Femur (tissue), 1 donor: Measurements from ENCODE around the gene MYH7.
"Not testable (repeated sequence)": the region's sequence is repeated elsewhere in the genome, so short reads cannot be mapped to it uniquely, and the experiment has no call there.

ENCODE experiments used
- DNase-seq: peaks from one replicate; pipeline ENCODE4 v3.0.0-alpha.2; 2017

MYH7 gene

GRCh38 chr14:23406725-23407355, 28.6 kb downstream of the MYH7 start:
- no peak for DNase-seq

GRCh38 chr14:23406244-23406643, 29.2 kb downstream of the MYH7 start:
- DNase-seq = no peak

DNA sequence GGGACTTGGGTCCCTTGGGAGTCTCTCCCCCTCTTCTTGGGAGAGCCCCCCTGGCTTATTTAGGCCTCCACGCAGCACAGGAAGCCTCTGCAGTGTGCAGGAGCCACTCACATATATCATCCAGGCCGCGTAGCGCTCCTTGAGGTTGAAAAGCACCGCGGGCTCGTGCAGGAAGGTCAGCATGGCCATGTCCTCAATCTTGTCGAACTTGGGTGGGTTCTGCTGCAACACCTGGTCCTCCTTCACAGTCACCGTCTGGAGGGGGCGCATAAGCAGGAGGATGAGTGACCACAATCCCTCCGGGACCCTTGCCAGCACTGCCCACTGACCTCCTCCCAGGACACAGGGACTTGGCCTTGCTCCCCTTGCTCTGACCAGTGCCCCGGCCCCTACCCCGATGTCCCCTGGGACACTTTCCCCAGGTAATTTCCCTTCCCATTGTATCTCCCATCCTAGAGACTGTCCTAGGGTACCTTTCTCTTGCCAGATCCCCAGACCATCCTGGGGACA, 29.9 kb downstream of the MYH7 start:
- DNase-seq = no peak

- DNase-seq = no peak
Measured at GRCh38 chr14:23405096-23405495, 30.4 kb downstream of the MYH7 start.

DNA sequence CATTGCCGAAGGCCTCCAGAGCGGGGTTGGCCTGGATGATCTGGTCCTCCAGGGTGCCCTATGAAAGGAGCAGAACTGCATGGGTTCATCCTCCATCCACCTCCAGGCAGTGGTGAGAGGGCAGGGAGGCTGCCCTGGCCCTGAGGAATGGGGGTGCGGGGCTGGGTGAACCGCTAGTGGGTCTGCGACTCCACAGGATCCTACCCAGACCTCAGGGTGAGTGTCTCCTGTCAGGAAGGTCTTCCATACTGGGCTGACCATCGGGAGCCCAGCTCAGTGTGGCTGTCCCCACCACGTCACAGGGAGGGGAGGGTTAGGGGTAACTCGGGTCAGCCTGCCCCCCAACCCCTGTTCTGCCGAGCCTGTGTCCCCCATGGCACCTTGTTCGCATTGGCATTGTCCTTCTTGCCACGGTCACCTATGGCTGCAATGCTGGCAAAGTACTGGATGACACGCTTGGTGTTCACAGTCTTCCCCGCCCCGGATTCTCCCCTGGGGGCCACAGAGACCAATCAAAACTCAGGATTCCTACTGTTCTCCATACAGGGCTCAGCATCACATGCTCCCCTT, 31.0 kb downstream of the MYH7 start:
- no peak for DNase-seq

- no peak for DNase-seq
Measured at GRCh38 chr14:23403908-23404307, 31.6 kb downstream of the MYH7 start.

DNA sequence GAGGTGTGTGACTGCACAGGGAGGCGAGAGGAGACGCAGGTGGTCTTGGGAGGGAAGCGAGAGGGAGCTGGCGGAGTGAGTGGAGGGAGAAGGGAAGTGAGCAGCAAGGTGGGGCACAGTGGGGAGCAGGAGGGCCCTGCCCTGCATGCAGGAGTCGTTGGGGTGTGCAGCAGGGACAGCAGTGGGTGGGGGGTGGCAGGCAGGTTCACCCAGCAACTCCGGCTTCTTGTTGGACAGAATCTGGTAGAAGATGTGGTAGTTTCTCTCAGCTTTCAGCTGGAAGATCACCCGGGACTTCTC, 32.4 kb downstream of the MYH7 start:
- no peak for DNase-seq

DNA sequence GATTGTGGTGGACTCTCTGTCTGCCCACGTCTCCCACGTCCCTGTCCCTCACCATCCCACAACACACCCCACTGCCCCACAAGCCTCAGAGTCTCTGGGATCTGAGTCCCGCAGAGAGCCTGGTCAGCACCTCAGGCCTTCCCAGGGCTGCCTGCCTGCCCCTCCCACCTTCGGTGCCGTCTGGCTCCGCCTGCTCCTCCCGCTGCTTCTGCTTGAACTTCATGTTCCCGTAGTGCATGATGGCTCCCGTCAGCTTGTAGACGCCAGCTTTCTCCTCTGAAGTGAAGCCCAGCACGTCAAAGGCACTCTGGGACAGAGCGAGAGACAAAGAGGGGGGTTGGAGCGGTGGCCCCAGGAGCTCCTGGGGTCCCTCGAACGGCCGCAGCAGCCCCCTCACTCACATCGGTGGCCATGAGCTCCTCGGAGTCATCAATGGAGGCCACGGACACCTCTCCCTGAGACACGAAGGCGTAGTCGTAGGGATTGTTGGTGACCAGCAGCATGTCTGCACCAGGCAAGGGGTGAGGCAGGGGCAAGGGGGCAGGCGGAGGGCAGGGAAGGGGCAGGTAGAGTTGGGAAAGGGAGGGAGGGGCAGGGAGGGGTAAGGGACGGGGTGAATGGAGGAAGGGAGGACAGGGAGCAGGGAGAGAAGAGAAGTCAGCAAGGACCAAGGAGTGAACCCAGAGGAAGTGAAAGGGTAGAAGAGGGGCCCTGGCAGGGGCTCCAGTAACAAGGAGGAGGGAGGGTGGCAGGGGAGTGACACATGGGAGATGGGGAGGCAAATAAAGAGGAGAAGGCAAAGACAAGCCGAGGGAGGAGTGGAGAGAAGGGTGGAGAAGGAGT, 32.9 kb downstream of the MYH7 start:
- no peak for DNase-seq

GRCh38 chr14:23401291-23401690, 34.2 kb downstream of the MYH7 start:
- DNase-seq = no peak

DNA sequence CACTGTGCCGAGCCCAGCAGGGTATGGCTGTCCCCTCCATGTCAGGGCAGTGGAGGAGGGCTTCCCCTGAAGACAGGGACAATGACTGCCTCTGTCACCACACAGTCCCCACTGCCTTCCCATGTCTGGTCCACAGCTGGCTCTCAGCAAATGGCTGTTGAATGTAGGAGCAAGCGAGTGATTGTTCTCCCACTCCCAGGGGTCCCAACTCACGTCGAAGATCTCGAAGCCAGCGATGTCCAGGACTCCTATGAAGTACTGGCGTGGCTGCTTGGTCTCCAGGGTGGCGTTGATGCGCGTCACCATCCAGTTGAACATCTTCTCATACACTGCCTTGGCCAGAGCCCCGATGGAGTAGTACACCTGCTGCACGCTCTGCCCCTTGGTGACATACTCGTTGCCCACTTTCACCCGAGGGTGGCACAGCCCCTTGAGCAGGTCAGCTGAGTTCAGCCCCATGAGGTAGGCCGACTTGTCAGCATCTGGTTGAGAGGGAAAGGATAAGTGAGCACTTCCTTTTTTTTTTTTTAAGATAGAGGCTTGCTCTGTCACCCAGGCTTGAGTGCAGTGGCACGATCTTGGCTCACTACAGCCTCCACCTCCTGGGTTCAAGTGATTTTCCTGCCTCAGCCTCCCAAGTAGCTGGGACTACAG, 34.8 kb downstream of the MYH7 start:
- not testable (repeated sequence) for DNase-seq

- no peak for DNase-seq
Measured at GRCh38 chr14:23399591-23399990, 35.9 kb downstream of the MYH7 start.

DNA sequence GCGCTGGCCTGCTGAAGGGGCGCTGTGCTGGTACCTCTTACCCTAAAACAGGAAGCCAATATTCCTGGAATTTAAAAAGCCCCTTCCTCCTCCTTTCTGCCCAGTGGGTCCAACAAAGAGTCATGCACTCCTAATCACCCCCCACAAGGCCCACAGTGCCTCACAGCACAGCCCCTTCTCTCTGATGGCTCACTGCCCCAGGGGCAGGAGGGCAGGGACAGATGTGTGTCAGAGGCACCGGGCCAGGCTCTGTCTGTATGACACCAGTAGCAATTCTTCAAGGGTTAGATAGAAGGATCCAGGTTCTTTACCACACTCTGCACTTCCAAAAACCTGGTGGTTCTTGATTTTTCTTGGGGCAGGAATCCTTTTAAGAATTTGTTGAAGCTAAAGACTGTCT, 36.3 kb downstream of the MYH7 start:
- DNase-seq = no peak

- DNase-seq = no peak
Measured at GRCh38 chr14:23398348-23398747, 37.1 kb downstream of the MYH7 start.

GRCh38 chr14:23396781-23397407, 38.6 kb downstream of the MYH7 start:
- DNase-seq = no peak

DNA sequence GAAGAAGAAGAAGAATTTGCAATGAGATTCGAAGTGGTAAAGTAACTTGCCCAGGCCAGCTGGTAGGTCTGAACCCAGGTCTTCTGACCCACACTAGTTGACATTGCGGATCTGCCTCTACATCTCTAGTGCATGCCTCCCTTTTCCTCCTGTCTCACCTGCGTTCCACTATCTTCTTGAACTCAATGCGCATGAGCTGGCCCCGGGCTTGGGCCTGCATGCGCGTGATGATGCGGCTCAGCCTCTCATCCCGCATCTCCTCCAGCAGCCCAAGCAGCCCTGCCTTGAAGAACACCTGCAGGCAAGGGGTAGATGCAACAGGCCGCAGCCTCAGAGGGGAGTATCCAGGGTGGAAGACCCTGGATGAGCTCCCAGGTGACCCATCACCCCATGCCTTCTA, 39.3 kb downstream of the MYH7 start:
- no peak for DNase-seq

DNA sequence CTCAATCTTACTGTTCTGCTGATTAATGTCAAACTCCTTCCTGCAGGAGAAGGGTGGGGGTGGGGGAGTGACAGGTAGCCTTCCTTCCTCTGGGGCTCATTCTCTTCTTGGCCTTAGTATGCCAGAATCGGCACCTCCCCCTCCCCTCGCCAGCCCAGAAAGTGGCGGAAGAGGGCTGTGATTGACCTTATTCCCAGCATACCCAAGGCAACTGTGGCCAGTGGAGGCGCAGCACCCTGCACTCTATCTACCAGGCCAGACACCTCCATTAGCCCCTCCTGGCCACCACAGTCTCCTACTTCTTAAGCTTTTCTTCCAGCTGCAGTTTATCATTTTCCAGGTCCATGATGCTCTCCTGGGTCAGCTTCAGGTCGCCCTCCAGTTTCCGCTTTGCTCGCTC, 42.8 kb downstream of the MYH7 start:
- DNase-seq = no peak

DNA sequence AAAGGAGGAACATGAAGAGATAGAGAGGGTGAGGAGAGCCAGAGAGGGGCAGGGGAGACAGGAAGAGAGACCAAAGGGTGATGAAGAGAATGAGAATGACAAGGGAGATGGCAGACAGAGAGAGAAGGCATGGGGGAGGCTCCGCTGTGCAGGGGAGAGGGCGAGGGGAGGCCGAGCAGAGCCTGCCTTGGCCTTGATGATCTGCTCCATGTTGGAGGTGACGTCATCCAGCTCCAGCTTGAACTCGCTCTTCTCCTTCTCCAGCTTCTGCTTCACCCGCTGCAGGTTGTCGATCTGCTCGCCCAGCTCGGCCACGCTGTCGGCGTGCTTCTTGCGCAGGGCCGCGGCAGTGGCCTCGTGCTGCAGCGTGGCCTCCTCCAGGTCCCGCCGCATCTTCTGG, 45.6 kb downstream of the MYH7 start:
- DNase-seq = not testable (repeated sequence)

GRCh38 chr14:23389396-23389795, 46.1 kb downstream of the MYH7 start:
- DNase-seq = no peak

DNA sequence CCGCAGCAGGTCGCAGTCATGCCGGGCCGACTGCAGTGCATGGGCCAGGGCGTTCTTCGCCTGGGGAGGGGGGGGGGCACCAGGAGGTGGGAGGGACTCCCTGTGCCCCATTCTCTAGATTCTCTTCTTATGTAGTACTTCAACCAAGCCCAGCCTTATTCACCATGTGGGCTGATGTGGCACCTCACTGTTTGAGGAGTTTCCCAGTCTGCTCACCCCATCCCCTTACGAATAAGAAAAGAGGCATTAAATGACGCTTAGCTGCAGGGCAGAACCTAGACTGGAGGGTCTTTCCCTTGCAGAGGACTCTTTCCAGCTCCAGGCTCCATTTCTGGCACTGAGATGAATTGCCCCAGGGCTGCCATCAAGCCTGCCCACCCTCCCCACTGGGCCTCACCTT, 46.5 kb downstream of the MYH7 start:
- DNase-seq = no peak

DNA sequence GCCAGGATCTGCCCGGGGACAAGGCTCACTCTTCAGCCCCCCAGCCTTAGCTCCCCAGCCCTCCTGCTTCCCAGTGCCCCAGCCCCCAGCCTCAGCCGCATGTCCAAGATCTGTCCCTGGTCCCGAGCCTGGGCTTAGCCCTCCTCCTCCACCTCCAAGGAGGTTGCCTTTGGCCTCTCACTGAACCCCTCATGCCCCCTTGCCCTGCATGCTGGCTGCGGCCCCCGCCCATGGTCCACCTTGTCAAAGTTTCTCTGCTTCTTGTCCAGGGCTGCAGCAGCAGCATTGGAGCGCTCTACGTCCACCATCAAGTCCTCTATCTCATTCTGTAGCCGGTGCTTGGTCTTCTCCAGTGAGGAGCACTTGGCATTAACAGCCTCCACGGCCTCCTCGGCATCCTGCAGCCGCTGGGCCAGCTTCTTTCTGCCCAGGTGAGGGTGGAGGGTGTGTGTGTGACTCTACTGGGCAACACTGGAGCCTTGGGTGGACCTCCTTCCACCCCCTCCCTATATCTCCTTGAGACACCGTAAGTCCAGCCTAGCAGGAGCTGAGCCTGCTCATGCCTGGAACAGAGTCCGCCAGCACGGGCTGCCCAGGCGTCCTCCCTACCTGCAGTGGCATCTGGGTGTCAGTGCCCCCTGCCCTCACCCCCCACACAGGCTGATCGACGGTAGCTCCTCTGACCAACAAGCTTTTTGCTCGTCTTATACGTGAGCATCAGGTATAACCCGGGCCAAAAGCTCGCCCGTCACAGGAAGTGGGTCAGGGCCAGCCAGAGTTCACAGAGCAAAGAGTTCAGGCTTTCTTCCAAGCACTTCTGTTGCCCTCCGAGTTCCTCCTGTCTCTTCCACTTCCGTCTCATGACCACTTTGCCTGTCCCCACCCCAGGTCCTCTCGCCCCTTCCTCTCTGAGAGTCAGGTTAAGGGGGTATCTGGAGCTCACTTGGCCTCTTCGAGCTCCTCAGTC, 47.3 kb downstream of the MYH7 start:
- no peak for DNase-seq

DNA sequence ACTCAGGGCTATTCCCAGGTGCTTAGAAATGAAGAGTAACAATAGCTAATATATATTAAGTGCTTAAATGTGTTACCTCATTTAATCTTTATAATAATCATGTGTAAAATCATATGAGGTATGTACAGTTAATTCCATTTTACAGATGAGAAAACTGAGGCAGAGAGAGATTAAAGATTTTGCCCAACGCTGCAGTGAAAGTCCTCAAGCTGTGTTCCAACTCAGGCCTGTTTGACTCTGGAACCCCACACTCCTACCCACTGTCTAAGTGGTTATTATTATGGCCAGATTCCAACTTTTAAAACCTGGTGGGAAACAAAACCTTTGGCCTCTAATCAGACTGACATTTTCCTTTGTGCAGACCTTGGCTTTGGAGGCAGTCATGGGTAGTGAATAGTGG, 48.5 kb downstream of the MYH7 start:
- DNase-seq = no peak

DNA sequence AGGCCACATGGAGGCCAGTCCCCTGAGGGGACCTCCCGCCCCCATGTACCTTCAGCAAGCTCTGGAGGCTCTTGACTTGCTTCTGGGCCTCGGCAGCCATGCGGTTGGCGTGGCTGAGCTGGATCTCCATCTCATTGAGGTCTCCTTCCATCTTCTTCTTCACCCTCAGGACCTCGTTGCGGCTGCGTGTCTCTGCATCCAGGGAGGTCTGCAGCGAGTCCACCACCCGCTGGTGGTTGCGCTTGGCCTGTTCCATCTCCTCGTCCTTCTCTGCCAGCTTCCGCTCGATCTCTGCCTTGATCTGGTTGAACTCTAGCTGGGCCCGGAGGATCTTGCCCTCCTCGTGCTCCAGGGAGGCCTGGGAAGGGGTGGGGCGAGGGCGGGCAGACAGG, 49.2 kb downstream of the MYH7 start:
- DNase-seq = not testable (repeated sequence)
